ENCODE results near the gene PLXDC1. TPM values are rescaled to one million over a fixed set of nuclear protein-coding genes. Genes with fewer than 3 reads are reported as not detected.

The PLXDC1 gene
- total RNA-seq, 4 donors from 2014 or later = 1.6 to 26.2 (median 4.3) TPM

GRCh38 chr17:39144416-39144840 is 7.0 kb downstream of the PLXDC1 start:
- no peak overlapping the region for H3K4me3 ChIP-seq
- intact Hi-C loops (cut with DNase I; ENCODE audit: low total_unique reads) = no loop called here

DNA sequence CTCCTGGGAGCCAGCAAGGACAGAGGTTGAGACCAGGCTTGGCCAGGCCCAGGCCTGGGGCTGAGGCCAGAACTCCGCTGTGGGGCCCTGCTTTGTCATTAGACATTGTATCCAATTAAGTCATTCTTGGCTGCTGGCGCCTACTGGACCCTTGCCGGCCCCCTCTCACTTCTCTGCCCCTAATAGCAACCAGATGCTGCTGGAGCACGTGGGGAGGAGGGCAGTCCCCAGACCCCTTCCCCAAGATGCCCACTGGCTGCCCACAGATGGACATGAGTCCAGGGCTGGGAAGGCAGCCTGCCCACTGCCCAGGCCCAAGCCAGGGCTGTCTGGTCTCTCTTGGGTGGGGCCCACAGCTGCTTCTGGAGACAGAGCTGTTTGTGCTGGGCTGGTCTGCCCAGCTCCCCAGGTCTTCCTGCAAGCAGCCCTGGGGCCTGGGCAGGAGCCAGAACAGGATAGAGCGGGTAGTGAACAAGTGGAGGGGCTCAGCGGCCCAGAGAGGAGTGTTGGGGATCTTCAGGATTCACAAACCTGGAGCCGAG is 7.8 kb downstream of the PLXDC1 start:
- Histone ChIP-seq H3K9me3 (no peaks in the 10 kb centered on the region), H3K4me1 (peaks cover 0 to 6% (median 0%) of the 10 kb centered on the region in 4 donors), H3K36me3 (no peaks in the 10 kb centered on the region), H3K27ac (peak overlapping the region in 3 of 4 donors; percentile 33 to 49 (median 46)), H3K4me3 (no peak overlapping the region), H3K27me3 (no peaks in the 10 kb centered on the region)
- 80 to 90% methylated on average over 2 to 7 of the region's 7 CpGs for WGBS, 2 donors (ENCODE audit: low coverage in 1 of 2)
- DNase-seq = no peak
- in situ Hi-C loops (cut with MboI; ENCODE audit: low pct_ligation_motif_present in 1 of 4, low pct_unique_long_range_greater_than_20kb in 1 of 4, low sequenced_read_pairs in 3 of 4) = no loop called here
- intact Hi-C loops (cut with DNase I; ENCODE audit: low total_unique reads) = no loop called here
- no peak for TF ChIP-seq POLR2AphosphoS5 (IDR thresholded peaks at IDR 0.05)
- no peak for TF ChIP-seq EP300 (IDR thresholded peaks at IDR 0.05; ENCODE audit: low read depth)
- no peak for TF ChIP-seq POLR2A (IDR thresholded peaks at IDR 0.05)
- TF ChIP-seq, protein P1, sequence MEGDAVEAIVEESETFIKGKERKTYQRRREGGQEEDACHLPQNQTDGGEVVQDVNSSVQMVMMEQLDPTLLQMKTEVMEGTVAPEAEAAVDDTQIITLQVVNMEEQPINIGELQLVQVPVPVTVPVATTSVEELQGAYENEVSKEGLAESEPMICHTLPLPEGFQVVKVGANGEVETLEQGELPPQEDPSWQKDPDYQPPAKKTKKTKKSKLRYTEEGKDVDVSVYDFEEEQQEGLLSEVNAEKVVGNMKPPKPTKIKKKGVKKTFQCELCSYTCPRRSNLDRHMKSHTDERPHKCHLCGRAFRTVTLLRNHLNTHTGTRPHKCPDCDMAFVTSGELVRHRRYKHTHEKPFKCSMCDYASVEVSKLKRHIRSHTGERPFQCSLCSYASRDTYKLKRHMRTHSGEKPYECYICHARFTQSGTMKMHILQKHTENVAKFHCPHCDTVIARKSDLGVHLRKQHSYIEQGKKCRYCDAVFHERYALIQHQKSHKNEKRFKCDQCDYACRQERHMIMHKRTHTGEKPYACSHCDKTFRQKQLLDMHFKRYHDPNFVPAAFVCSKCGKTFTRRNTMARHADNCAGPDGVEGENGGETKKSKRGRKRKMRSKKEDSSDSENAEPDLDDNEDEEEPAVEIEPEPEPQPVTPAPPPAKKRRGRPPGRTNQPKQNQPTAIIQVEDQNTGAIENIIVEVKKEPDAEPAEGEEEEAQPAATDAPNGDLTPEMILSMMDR (IDR thresholded peaks at IDR 0.05) = no peak

More at GRCh38 chr17:39144416-39144840, 7.0 kb downstream of the PLXDC1 start:
- TF ChIP-seq, protein P1 (IDR thresholded peaks at IDR 0.05) = no peak
- TF ChIP-seq POLR2AphosphoS5 (IDR thresholded peaks at IDR 0.05) (peak in 2 of 3 donors; percentile 24 to 54), EP300 (IDR thresholded peaks at IDR 0.05; ENCODE audit: low read depth) (peak; percentile 52)
- peak overlapping the region in 3 of 4 donors; percentile 33 to 49 (median 46) for H3K27ac ChIP-seq
- H3K27me3 ChIP-seq = peaks cover 4% of the 10 kb centered on the region
- peak; percentile 70 for DNase-seq
- peaks cover 0 to 6% (median 0%) of the 10 kb centered on the region in 4 donors for H3K4me1 ChIP-seq
- no peaks in the 10 kb centered on the region for H3K9me3 ChIP-seq
- in situ Hi-C loops (cut with MboI; ENCODE audit: low pct_ligation_motif_present in 1 of 4, low pct_unique_long_range_greater_than_20kb in 1 of 4, low sequenced_read_pairs in 3 of 4) = no loop called here
- 22 to 32% methylated on average over 6 to 9 of the region's 9 CpGs for WGBS, 2 donors (ENCODE audit: low coverage in 1 of 2)
- H3K36me3 ChIP-seq = no peaks in the 10 kb centered on the region

DNA sequence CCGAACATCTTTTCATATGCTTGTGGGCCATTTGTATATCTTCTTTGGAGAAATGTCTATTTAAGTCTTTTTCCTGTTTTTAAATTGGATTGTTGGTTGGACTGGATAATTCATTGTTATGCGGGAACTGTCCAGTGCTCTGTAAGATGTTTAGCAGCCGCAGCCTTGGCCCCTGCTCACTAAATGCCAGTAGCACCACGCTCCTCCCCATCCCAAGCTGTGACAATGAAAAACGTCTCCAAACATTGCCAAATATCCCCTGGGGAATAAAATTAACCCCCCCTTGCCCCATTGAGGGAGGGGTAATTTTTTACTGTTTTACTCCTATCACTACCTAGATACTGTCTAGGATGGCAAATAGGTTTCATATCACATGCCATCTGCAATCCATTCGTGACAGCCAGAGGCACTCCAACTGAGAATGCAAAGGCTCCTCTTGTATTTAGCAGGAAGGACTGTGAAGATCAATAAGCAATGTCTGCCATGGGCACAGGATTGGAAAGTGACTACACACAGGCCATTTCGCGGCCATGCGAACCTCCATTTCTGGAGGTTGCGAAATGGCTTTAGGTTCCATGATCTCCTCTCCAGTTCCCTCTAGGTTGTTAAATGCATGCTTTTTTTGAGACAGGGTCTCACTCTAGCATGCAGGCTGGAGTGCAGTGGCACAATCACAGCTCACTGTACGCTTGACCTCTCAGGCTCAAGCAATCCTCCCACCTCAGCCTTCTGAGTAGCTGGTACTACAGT is 9.3 kb downstream of the PLXDC1 start:
- TF ChIP-seq POLR2A (IDR thresholded peaks at IDR 0.05) (no peak), EP300 (IDR thresholded peaks at IDR 0.05; ENCODE audit: low read depth) (no peak), POLR2AphosphoS5 (IDR thresholded peaks at IDR 0.05) (no peak)
- TF ChIP-seq, protein P1 (IDR thresholded peaks at IDR 0.05) = no peak
- Histone ChIP-seq H3K27ac (no peak overlapping the region), H3K9me3 (no peaks in the 10 kb centered on the region), H3K4me3 (no peak overlapping the region), H3K4me1 (peaks cover 0 to 6% (median 0%) of the 10 kb centered on the region in 4 donors), H3K27me3 (no peaks in the 10 kb centered on the region), H3K36me3 (no peaks in the 10 kb centered on the region)
- in situ Hi-C loops (cut with MboI; ENCODE audit: low pct_ligation_motif_present in 1 of 4, low pct_unique_long_range_greater_than_20kb in 1 of 4, low sequenced_read_pairs in 3 of 4) (no loop called here), intact Hi-C loops (cut with DNase I; ENCODE audit: low total_unique reads) (no loop called here)
- WGBS, 2 donors (ENCODE audit: low coverage in 1 of 2) = 85 to 90% methylated on average over 1 to 11 of the region's 11 CpGs
- no peak for DNase-seq

- no peaks in the 10 kb centered on the region for H3K27me3 ChIP-seq
Measured at GRCh38 chr17:39141294-39141693, 10.1 kb downstream of the PLXDC1 start.

More at GRCh38 chr17:39141294-39141693, 10.1 kb downstream of the PLXDC1 start:
- Histone ChIP-seq H3K36me3 (no peaks in the 10 kb centered on the region), H3K4me1 (peaks cover 0 to 6% (median 0%) of the 10 kb centered on the region in 4 donors), H3K9me3 (no peaks in the 10 kb centered on the region), H3K27ac (no peak overlapping the region), H3K4me3 (no peak overlapping the region)
- WGBS, 2 donors (ENCODE audit: low coverage in 1 of 2) = 91 to 100% methylated on average over 4 to 5 of the region's 5 CpGs
- in situ Hi-C loops (cut with MboI; ENCODE audit: low pct_ligation_motif_present in 1 of 4, low pct_unique_long_range_greater_than_20kb in 1 of 4, low sequenced_read_pairs in 3 of 4) (no loop called here), intact Hi-C loops (cut with DNase I; ENCODE audit: low total_unique reads) (no loop called here)
- DNase-seq = no peak
- no peak for TF ChIP-seq POLR2A (IDR thresholded peaks at IDR 0.05)
- no peak for TF ChIP-seq POLR2AphosphoS5 (IDR thresholded peaks at IDR 0.05)
- TF ChIP-seq EP300 (IDR thresholded peaks at IDR 0.05; ENCODE audit: low read depth) = no peak
- TF ChIP-seq, protein P1 (IDR thresholded peaks at IDR 0.05) = no peak
